Airway epithelial cell (primary cell): ENCODE results near the gene LRIG3. TPM values are rescaled to one million over a fixed set of nuclear protein-coding genes. Genes with fewer than 3 reads are reported as not detected.

Source experiments
- total RNA-seq: library from RNA; depleted of rRNA; stranded (reverse); fragments of >200 nt; gene quantifications from 2 replicates; pipeline ENCODE4 v1.2.3, GENCODE V29; 2015

Gene LRIG3
- total RNA-seq = 57.9 and 66.9 TPM in 2 replicates

GRCh38 chr12:58920102-58920960 is at the start of gene LRIG3:
Gene LRIG3 (minus strand): TSS chr12:58920504. CDS start chr12:58920235, 269 bp downstream.

